HepG2 (cell line): ENCODE measurements around the gene SFT2D2. TPM values are rescaled to one million over a fixed set of nuclear protein-coding genes. Genes with fewer than 3 reads are reported as not detected.

Experiments used
- EP300 ChIP-seq, 3 experiments: sonication (generic) in 1 of 3; formaldehyde crosslinking in 1 of 3; IDR thresholded peaks; 2 replicates each; pipeline versions ENCODE4 v1.5.1 to v1.6.1; 2011 to 2020; ENCODE audit warnings: low read depth in 2 of 3, low read length in 2 of 3, borderline replicate concordance in 1 of 3, improper control_type of control experiment in 1 of 3, mild to moderate bottlenecking in 1 of 3, missing genetic modification reagents in 1 of 3, moderate library complexity in 1 of 3
- FOXA3 ChIP-seq: IDR thresholded peaks from 2 replicates; pipeline ENCODE4 v1.6.1; 2016; ENCODE audit warnings: missing genetic modification reagents, missing compliant biosample characterization
- GMEB2 ChIP-seq: IDR thresholded peaks from 2 replicates; pipeline ENCODE4 v1.6.1; 2016; ENCODE audit warnings: missing biosample characterization, missing genetic modification reagents, low read depth
- ISL2 ChIP-seq: sonication (generic); formaldehyde crosslinking; IDR thresholded peaks from 2 replicates; pipeline ENCODE4 v1.5.0; 2020; ENCODE audit warnings: missing genetic modification reagents
- KLF9 ChIP-seq: IDR thresholded peaks from 2 replicates; pipeline ENCODE4 v1.6.1; 2016; ENCODE audit warnings: low read depth
- MED8 ChIP-seq: sonication (generic); formaldehyde crosslinking; IDR thresholded peaks from 2 replicates; pipeline ENCODE4 v1.8.1; 2023; ENCODE audit warnings: mild to moderate bottlenecking, missing genetic modification reagents; ENCODE audit not compliant: insufficient replicate concordance
- MEF2D ChIP-seq: sonication (generic); formaldehyde crosslinking; IDR thresholded peaks from 2 replicates; pipeline ENCODE4 v1.5.1; 2020; ENCODE audit warnings: mild to moderate bottlenecking, missing genetic modification reagents
- MYNN ChIP-seq: sonication (generic); formaldehyde crosslinking; IDR thresholded peaks from 2 replicates; pipeline ENCODE4 v1.4.0; 2020; ENCODE audit warnings: mild to moderate bottlenecking, low read depth, missing genetic modification reagents
- NR3C1 ChIP-seq: sonication (generic); formaldehyde crosslinking; IDR thresholded peaks from 2 replicates; pipeline ENCODE4 v1.4.0; 2020; ENCODE audit warnings: missing genetic modification reagents
- PITX1 ChIP-seq: sonication (generic); formaldehyde crosslinking; IDR thresholded peaks from 2 replicates; pipeline ENCODE4 v1.5.1; 2020; ENCODE audit warnings: mild to moderate bottlenecking, missing genetic modification reagents
- POLR2G ChIP-seq: fragments of 200-400 bp; formaldehyde crosslinking; IDR thresholded peaks from 2 replicates; pipeline ENCODE4 v1.6.1; 2018; ENCODE audit warnings: mild to moderate bottlenecking, low read depth, low read length, moderate library complexity
- TEAD2 ChIP-seq: sonication (generic); formaldehyde crosslinking; IDR thresholded peaks from 2 replicates; pipeline ENCODE4 v1.9.0; 2021; ENCODE audit warnings: missing genetic modification reagents
- YEATS4 ChIP-seq: sonication (generic); formaldehyde crosslinking; IDR thresholded peaks from 2 replicates; pipeline ENCODE4 v1.4.0; 2020; ENCODE audit warnings: missing genetic modification reagents, borderline replicate concordance
- ZBTB39 ChIP-seq: sonication (generic); formaldehyde crosslinking; IDR thresholded peaks from 2 replicates; pipeline ENCODE4 v1.5.0; 2020; ENCODE audit warnings: missing genetic modification reagents
- ZNF430 ChIP-seq: sonication (generic); formaldehyde crosslinking; IDR thresholded peaks from 2 replicates; pipeline ENCODE4 v1.9.0; 2021; ENCODE audit warnings: mild to moderate bottlenecking, missing genetic modification reagents
- ZNF543 ChIP-seq: sonication (generic); formaldehyde crosslinking; IDR thresholded peaks from 2 replicates; pipeline ENCODE4 v1.4.0; 2020; ENCODE audit warnings: mild to moderate bottlenecking, missing genetic modification reagents
- ZNF557 ChIP-seq: sonication (generic); formaldehyde crosslinking; IDR thresholded peaks from 2 replicates; pipeline ENCODE4 v1.4.0; 2020; ENCODE audit warnings: missing genetic modification reagents
- ZNF563 ChIP-seq: sonication (generic); formaldehyde crosslinking; IDR thresholded peaks from 2 replicates; pipeline ENCODE4 v1.8.0; 2022; ENCODE audit warnings: mild to moderate bottlenecking, moderate library complexity, missing genetic modification reagents
- ZSCAN29 ChIP-seq: sonication (generic); formaldehyde crosslinking; conservative IDR thresholded peaks from 2 replicates; pipeline ENCODE4 v1.4.0; 2020; ENCODE audit warnings: mild to moderate bottlenecking, missing genetic modification reagents
- polyA plus RNA-seq, 8 experiments: library from polyadenylated mRNA; depleted of rRNA in 3 of 8; stranded (reverse) in 7 of 8; unstranded in 1 of 8; fragments of >200 nt; fragmentation: Illumina TruSeq in 4 of 8; extraction: Trizol in 4 of 8; gene quantifications; 2 replicates each; pipeline versions ENCODE4 v1.2.1 to v1.2.3, GENCODE V29; 2011 to 2016; ENCODE audit warnings: low read depth in 4 of 8, missing spikeins in 1 of 8, mixed read lengths in 1 of 8; ENCODE audit not compliant: insufficient read depth in 1 of 8
- total RNA-seq, 5 experiments: library from RNA; depleted of rRNA; stranded (reverse); fragments of >200 nt; fragmentation: Illumina TruSeq; extraction: Trizol; gene quantifications; 2 replicates each; pipeline ENCODE4 v1.2.3, GENCODE V29; 2016; ENCODE audit warnings: low read depth in 1 of 5
- TF ChIP-seq, protein P1 (sequence below): sonication (generic); formaldehyde crosslinking; IDR thresholded peaks from 2 replicates; pipeline ENCODE4 v1.4.0; 2020; ENCODE audit warnings: mild to moderate bottlenecking, missing genetic modification reagents, borderline replicate concordance

SFT2D2 gene
- total and polyA plus RNA-seq, 2 of the 13 experiments (the other 11 are each of a cell fraction or from before 2014, with no cell fraction given): 10.0 to 28.8 TPM

GRCh38 chr1:168178638-168179437 is 47.0 kb upstream of the SFT2D2 start, which contains the start of gene TIPRL (continued):
- TF ChIP-seq POLR2G: peak; percentile 77
- TF ChIP-seq ZNF557 (CRISPR knock-in tag): no peak
- peak; percentile 34 for TF ChIP-seq MED8 (CRISPR knock-in tag)
- no peak for TF ChIP-seq NR3C1
- TF ChIP-seq TEAD2 (CRISPR knock-in tag): no peak
- no peak; the same call in 1 of the 2 replicates for TF ChIP-seq ZBTB39 (CRISPR knock-in tag)
- TF ChIP-seq MEF2D (CRISPR knock-in tag): 0 out of 2 replicates have a peak, but pooled peaks have one; percentile 65
- TF ChIP-seq YEATS4 (CRISPR knock-in tag): peak; percentile 67
- peak; percentile 56; the same call in 1 of the 2 replicates for TF ChIP-seq ISL2 (CRISPR knock-in tag)
- 0 out of 2 replicates have a peak, but pooled peaks have one; percentile 51 for TF ChIP-seq MYNN (CRISPR knock-in tag)
- peak; percentile 67; the same call in 1 of the 2 replicates for TF ChIP-seq PITX1 (CRISPR knock-in tag)
- TF ChIP-seq GMEB2 (CRISPR knock-in tag): peak; percentile 94
- TF ChIP-seq, protein P1, sequence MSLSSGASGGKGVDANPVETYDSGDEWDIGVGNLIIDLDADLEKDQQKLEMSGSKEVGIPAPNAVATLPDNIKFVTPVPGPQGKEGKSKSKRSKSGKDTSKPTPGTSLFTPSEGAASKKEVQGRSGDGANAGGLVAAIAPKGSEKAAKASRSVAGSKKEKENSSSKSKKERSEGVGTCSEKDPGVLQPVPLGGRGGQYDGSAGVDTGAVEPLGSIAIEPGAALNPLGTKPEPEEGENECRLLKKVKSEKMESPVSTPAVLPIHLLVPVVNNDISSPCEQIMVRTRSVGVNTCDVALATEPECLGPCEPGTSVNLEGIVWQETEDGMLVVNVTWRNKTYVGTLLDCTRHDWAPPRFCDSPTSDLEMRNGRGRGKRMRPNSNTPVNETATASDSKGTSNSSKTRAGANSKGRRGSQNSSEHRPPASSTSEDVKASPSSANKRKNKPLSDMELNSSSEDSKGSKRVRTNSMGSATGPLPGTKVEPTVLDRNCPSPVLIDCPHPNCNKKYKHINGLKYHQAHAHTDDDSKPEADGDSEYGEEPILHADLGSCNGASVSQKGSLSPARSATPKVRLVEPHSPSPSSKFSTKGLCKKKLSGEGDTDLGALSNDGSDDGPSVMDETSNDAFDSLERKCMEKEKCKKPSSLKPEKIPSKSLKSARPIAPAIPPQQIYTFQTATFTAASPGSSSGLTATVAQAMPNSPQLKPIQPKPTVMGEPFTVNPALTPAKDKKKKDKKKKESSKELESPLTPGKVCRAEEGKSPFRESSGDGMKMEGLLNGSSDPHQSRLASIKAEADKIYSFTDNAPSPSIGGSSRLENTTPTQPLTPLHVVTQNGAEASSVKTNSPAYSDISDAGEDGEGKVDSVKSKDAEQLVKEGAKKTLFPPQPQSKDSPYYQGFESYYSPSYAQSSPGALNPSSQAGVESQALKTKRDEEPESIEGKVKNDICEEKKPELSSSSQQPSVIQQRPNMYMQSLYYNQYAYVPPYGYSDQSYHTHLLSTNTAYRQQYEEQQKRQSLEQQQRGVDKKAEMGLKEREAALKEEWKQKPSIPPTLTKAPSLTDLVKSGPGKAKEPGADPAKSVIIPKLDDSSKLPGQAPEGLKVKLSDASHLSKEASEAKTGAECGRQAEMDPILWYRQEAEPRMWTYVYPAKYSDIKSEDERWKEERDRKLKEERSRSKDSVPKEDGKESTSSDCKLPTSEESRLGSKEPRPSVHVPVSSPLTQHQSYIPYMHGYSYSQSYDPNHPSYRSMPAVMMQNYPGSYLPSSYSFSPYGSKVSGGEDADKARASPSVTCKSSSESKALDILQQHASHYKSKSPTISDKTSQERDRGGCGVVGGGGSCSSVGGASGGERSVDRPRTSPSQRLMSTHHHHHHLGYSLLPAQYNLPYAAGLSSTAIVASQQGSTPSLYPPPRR: no peak
- no peak; the same call in 1 of the 2 replicates for TF ChIP-seq FOXA3 (CRISPR knock-in tag)
- TF ChIP-seq ZNF543: 0 out of 2 replicates have a peak, but pooled peaks have one; percentile 8
- TF ChIP-seq ZNF430 (CRISPR knock-in tag): peak; percentile 71; the same call in 1 of the 2 replicates
- TF ChIP-seq KLF9: no peak
- TF ChIP-seq EP300 (IDR thresholded peaks at IDR 0.05; ENCODE audit: low read depth in 2 of 2, low read length in 2 of 2): no peak
- TF ChIP-seq EP300 (CRISPR knock-in tag; IDR thresholded peaks at IDR 0.05; ENCODE audit: borderline replicate concordance): no peak
- peak; percentile 66; the same call in 1 of the 2 replicates for TF ChIP-seq ZNF563
- no peak for TF ChIP-seq ZSCAN29 (CRISPR knock-in tag)
